Smooth muscle cell (in vitro differentiated cells): Measurements from ENCODE around the gene LRRC7. TPM values are rescaled to one million over a fixed set of nuclear protein-coding genes. Genes with fewer than 3 reads are reported as not detected.

ENCODE experiments used
- DNase-seq: peaks from one replicate; lab custom pipeline; 2025; ENCODE audit not compliant: unreplicated experiment; lab: John Stamatoyannopoulos, UW
- H2AFZ ChIP-seq: fragments of 200-600 bp; sonication (generic); 2 replicates; pipeline ENCODE4 v1.6.0; 2016; ENCODE audit warnings: antibody characterized with exemption, low read depth, mild to moderate bottlenecking
- H3F3A ChIP-seq: fragments of 200-600 bp; sonication (generic); 2 replicates; pipeline ENCODE4 v1.6.0; 2017; ENCODE audit warnings: antibody characterized with exemption, low read depth
- H3K27ac ChIP-seq: fragments of 200-600 bp; sonication (generic); 2 replicates; pipeline ENCODE4 v1.5.1; 2016; ENCODE audit warnings: low read depth, mild to moderate bottlenecking
- H3K27me3 ChIP-seq: fragments of 200-600 bp; sonication (generic); 2 replicates; pipeline ENCODE4 v1.6.1; 2016; ENCODE audit warnings: low read depth, mild to moderate bottlenecking
- H3K36me3 ChIP-seq: fragments of 200-600 bp; sonication (generic); 2 replicates; pipeline ENCODE4 v1.5.1; 2016; ENCODE audit warnings: low read depth
- H3K4me1 ChIP-seq: fragments of 200-600 bp; sonication (generic); 2 replicates; pipeline ENCODE4 v1.5.1; 2016; ENCODE audit warnings: low read depth
- H3K4me2 ChIP-seq: fragments of 200-600 bp; sonication (generic); 2 replicates; pipeline ENCODE4 v1.6.0; 2016; ENCODE audit warnings: mild to moderate bottlenecking
- H3K4me3 ChIP-seq: fragments of 200-600 bp; sonication (generic); 2 replicates; pipeline ENCODE4 v1.5.1; 2016; ENCODE audit warnings: mild to moderate bottlenecking
- H3K79me2 ChIP-seq: fragments of 200-600 bp; sonication (generic); 2 replicates; pipeline ENCODE4 v1.6.0; 2016; ENCODE audit warnings: low read depth, mild to moderate bottlenecking
- H3K9ac ChIP-seq: fragments of 200-600 bp; sonication (generic); 2 replicates; pipeline ENCODE4 v1.6.0; 2016; ENCODE audit warnings: low read depth
- H3K9me3 ChIP-seq: fragments of 200-600 bp; sonication (generic); replicated peaks from 2 replicates; pipeline ENCODE4 v1.5.1; 2016; ENCODE audit warnings: low read depth
- H4K20me1 ChIP-seq: fragments of 200-600 bp; sonication (generic); 2 replicates; pipeline ENCODE4 v1.6.0; 2016; ENCODE audit warnings: low read depth
- CTCF ChIP-seq: fragments of 200-600 bp; sonication (generic); IDR thresholded peaks from 2 replicates; pipeline ENCODE4 v1.5.1; 2017; ENCODE audit warnings: borderline replicate concordance, mild to moderate bottlenecking, antibody characterized with exemption; ENCODE audit not compliant: insufficient read depth, poor library complexity, severe bottlenecking
- WGBS: methylation state at CpG from one replicate; pipeline ENCODE4 v1.1.7; 2016; ENCODE audit warnings: low lambda C conversion rate; 5-methylcytosine and 5-hydroxymethylcytosine counted together
- polyA plus RNA-seq: library from polyadenylated mRNA; unstranded; fragments of >200 nt; fragmentation: Nextera tagmentation; extraction: Ambion mirVana; gene quantifications from 2 replicates; pipeline ENCODE4 v1.2.1, GENCODE V29; 2016
- total RNA-seq: library from RNA; depleted of rRNA; stranded (reverse); fragments of >200 nt; gene quantifications from 2 replicates; pipeline ENCODE4 v1.2.3, GENCODE V29; 2014

The LRRC7 gene
- total and polyA plus RNA-seq, 2 experiments from 2014 or later, result 0.04 to 0.06 TPM

GRCh38 chr1:69528376-69528775 lies 39.3 kb upstream of the LRRC7 start:
- H3K4me3 ChIP-seq, result no peak overlapping the region
- no peaks in the 10 kb centered on the region for H3K36me3 ChIP-seq
- DNase-seq, result no peak
- 96% methylated on average over 2 of the region's 2 CpGs for WGBS
- H3F3A ChIP-seq, result no peaks in the 10 kb centered on the region
- no peak overlapping the region for H3K4me2 ChIP-seq
- H3K9me3 ChIP-seq, result no peaks in the 10 kb centered on the region
- H3K79me2 ChIP-seq, result no peaks in the 10 kb centered on the region
- H4K20me1 ChIP-seq, result no peaks in the 10 kb centered on the region
- no peak overlapping the region for H3K27ac ChIP-seq
- H3K4me1 ChIP-seq, result no peaks in the 10 kb centered on the region
- H3K9ac ChIP-seq, result no peak overlapping the region
- H3K27me3 ChIP-seq, result no peaks in the 10 kb centered on the region
- no peak overlapping the region for H2AFZ ChIP-seq
- no peak for TF ChIP-seq CTCF

- Histone ChIP-seq H2AFZ (no peak overlapping the region), H3K36me3 (no peaks in the 10 kb centered on the region), H3K9me3 (no peaks in the 10 kb centered on the region), H3K4me2 (no peak overlapping the region), H4K20me1 (no peaks in the 10 kb centered on the region), H3K4me1 (no peaks in the 10 kb centered on the region), H3K27me3 (no peaks in the 10 kb centered on the region), H3K9ac (no peak overlapping the region), H3F3A (no peaks in the 10 kb centered on the region), H3K4me3 (no peak overlapping the region), H3K79me2 (no peaks in the 10 kb centered on the region), H3K27ac (no peak overlapping the region)
- TF ChIP-seq CTCF, result no peak
- no peak for DNase-seq
- 69% methylated on average over 1 of the region's 1 CpG for WGBS
Observed at GRCh38 chr1:69533343-69533742, 34.4 kb upstream of the LRRC7 start.

- Histone ChIP-seq H3K36me3 (no peaks in the 10 kb centered on the region), H3K27ac (no peak overlapping the region), H4K20me1 (no peaks in the 10 kb centered on the region), H3K4me2 (no peak overlapping the region), H3K9ac (no peak overlapping the region), H3K4me1 (no peaks in the 10 kb centered on the region), H3F3A (no peaks in the 10 kb centered on the region), H3K4me3 (no peak overlapping the region), H3K9me3 (no peaks in the 10 kb centered on the region), H2AFZ (no peak overlapping the region), H3K79me2 (no peaks in the 10 kb centered on the region), H3K27me3 (no peaks in the 10 kb centered on the region)
- 70% methylated on average over 1 of the region's 1 CpG for WGBS
- DNase-seq, result no peak
- no peak for TF ChIP-seq CTCF
Observed at GRCh38 chr1:69534829-69535228, 32.9 kb upstream of the LRRC7 start.

- H3F3A ChIP-seq, result no peaks in the 10 kb centered on the region
- no peak for TF ChIP-seq CTCF
- DNase-seq, result no peak
- no peaks in the 10 kb centered on the region for H3K27me3 ChIP-seq
- H3K4me2 ChIP-seq, result no peak overlapping the region
- H4K20me1 ChIP-seq, result no peaks in the 10 kb centered on the region
- no peak overlapping the region for H2AFZ ChIP-seq
- no peaks in the 10 kb centered on the region for H3K36me3 ChIP-seq
- no peak overlapping the region for H3K27ac ChIP-seq
- no peak overlapping the region for H3K4me3 ChIP-seq
- H3K79me2 ChIP-seq, result no peaks in the 10 kb centered on the region
- WGBS, result 66% methylated on average over 3 of the region's 3 CpGs
- H3K4me1 ChIP-seq, result no peaks in the 10 kb centered on the region
- no peaks in the 10 kb centered on the region for H3K9me3 ChIP-seq
- no peak overlapping the region for H3K9ac ChIP-seq
Observed at GRCh38 chr1:69535490-69535889, 32.2 kb upstream of the LRRC7 start.
